Epithelial cell of proximal tubule (primary cell): ENCODE data around the gene STIP1. TPM values are rescaled to one million over a fixed set of nuclear protein-coding genes. Genes with fewer than 3 reads are reported as not detected.

ENCODE experiments used
- DNase-seq: peaks from one replicate; pipeline ENCODE4 v3.0.0-alpha.2; 2011; ENCODE audit warnings: low read depth
- H3K4me3 ChIP-seq: 2 replicates; pipeline ENCODE4 v1.5.1; 2011; ENCODE audit warnings: low read depth, mild to moderate bottlenecking, low read length
- total RNA-seq: library from RNA; depleted of rRNA; stranded (reverse); fragments of >200 nt; gene quantifications from 2 replicates; pipeline ENCODE4 v1.2.3, GENCODE V29; 2015
- TF ChIP-seq, protein P1 (sequence below): conservative IDR thresholded peaks from 2 replicates; pipeline ENCODE4 v1.5.1; 2012; ENCODE audit warnings: low read depth, mild to moderate bottlenecking, low read length

Gene STIP1
- total RNA-seq, 1 donor from 2014 or later, result 275 TPM

- TF ChIP-seq, protein P1, sequence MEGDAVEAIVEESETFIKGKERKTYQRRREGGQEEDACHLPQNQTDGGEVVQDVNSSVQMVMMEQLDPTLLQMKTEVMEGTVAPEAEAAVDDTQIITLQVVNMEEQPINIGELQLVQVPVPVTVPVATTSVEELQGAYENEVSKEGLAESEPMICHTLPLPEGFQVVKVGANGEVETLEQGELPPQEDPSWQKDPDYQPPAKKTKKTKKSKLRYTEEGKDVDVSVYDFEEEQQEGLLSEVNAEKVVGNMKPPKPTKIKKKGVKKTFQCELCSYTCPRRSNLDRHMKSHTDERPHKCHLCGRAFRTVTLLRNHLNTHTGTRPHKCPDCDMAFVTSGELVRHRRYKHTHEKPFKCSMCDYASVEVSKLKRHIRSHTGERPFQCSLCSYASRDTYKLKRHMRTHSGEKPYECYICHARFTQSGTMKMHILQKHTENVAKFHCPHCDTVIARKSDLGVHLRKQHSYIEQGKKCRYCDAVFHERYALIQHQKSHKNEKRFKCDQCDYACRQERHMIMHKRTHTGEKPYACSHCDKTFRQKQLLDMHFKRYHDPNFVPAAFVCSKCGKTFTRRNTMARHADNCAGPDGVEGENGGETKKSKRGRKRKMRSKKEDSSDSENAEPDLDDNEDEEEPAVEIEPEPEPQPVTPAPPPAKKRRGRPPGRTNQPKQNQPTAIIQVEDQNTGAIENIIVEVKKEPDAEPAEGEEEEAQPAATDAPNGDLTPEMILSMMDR, result no peak
Measured at GRCh38 chr11:64249563-64250414, 63.8 kb downstream of the STIP1 start.

GRCh38 chr11:64250415-64251015 is 64.5 kb downstream of the STIP1 start:
- TF ChIP-seq, protein P1, result no peak
- no peak for DNase-seq
- peak overlapping the region; percentile 95 for H3K4me3 ChIP-seq

More at GRCh38 chr11:64249563-64250414, 63.8 kb downstream of the STIP1 start:
- H3K4me3 ChIP-seq, result no peak overlapping the region
- DNase-seq, result no peak

GRCh38 chr11:64251016-64251752 is 65.2 kb downstream of the STIP1 start, which contains the start of gene PLCB3:
Gene PLCB3 (plus strand): TSS chr11:64251530. CDS start chr11:64251650, 120 bp downstream.
- peak within 1 kb of the TSS; percentile 95 for H3K4me3 ChIP-seq
- no peak for DNase-seq
- TF ChIP-seq, protein P1, result peak; percentile 61

GRCh38 chr11:64251753-64252002 is 65.7 kb downstream of the STIP1 start:
- peak overlapping the region; percentile 95 for H3K4me3 ChIP-seq
- TF ChIP-seq, protein P1, result no peak
- no peak for DNase-seq

GRCh38 chr11:64252003-64252872 is 66.3 kb downstream of the STIP1 start:
- DNase-seq, result no peak
- peak overlapping the region; percentile 95 for H3K4me3 ChIP-seq
- TF ChIP-seq, protein P1, result peak; percentile 54

GRCh38 chr11:64253043-64253442 is 67.1 kb downstream of the STIP1 start:
- TF ChIP-seq, protein P1, result no peak
- no peak for DNase-seq
- no peak overlapping the region for H3K4me3 ChIP-seq
